HG02763 (cell line): ENCODE measurements around the gene DDX5.

ENCODE experiments used
- ATAC-seq: cut with Tn5 transposase; IDR thresholded peaks from one replicate; pipeline ENCODE4 v1.9.1; 2021; ENCODE audit warnings: mild to moderate bottlenecking, moderate library complexity; ENCODE audit not compliant: unreplicated experiment

DDX5 gene

GRCh38 chr17:64449545-64449944, 56.5 kb downstream of the DDX5 start:
- ATAC-seq: no peak

- ATAC-seq: no peak
Measured at GRCh38 chr17:64448665-64449512, 57.2 kb downstream of the DDX5 start, which contains the start of gene MILR1. Gene MILR1, plus strand, starts transcription at chr17:64449115. Its CDS starts 54 bp downstream, at chr17:64449169.
